ENCODE data around the gene SFXN5. TPM values are rescaled to one million over a fixed set of nuclear protein-coding genes. Genes with fewer than 3 reads are reported as not detected.
"Not testable (repeated sequence)": the region's sequence is repeated elsewhere in the genome, so short reads cannot be mapped to it uniquely, and the experiment has no call there.

SFXN5 gene, protein sequence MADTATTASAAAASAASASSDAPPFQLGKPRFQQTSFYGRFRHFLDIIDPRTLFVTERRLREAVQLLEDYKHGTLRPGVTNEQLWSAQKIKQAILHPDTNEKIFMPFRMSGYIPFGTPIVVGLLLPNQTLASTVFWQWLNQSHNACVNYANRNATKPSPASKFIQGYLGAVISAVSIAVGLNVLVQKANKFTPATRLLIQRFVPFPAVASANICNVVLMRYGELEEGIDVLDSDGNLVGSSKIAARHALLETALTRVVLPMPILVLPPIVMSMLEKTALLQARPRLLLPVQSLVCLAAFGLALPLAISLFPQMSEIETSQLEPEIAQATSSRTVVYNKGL
- total RNA-seq: 24.6 and 28.6 TPM in 2 replicates
- 18.7 and 22.8 TPM in 2 replicates for polyA plus RNA-seq
- polyA plus RNA-seq (2011; cell fraction: cytosol; rRNA removed): 11.2 and 12.2 TPM in 2 replicates
- polyA plus RNA-seq (2011; cell fraction: nucleus; rRNA removed): 56.4 and 81.3 TPM in 2 replicates
- polyA plus RNA-seq (2012): 11.2 and 11.4 TPM in 2 replicates
- 31.9 and 33.2 TPM in 2 replicates for polyA minus RNA-seq
- polyA minus RNA-seq (2011; cell fraction: cytosol; rRNA and poly(A)+ RNA removed): 14.3 TPM
- 30.8 and 36.2 TPM in 2 replicates for polyA minus RNA-seq (2011; cell fraction: nucleus; rRNA and poly(A)+ RNA removed)
- percentile 68 among the genes with signal in this experiment for Bru-seq, nascent RNA
- BruChase-seq, experiment 1, labeled RNA remaining after a 6-hour chase: percentile 69 among the genes with signal in this experiment
- BruChase-seq, experiment 2, labeled RNA remaining after a 2-hour chase: percentile 72 among the genes with signal in this experiment
- long read RNA-seq, full-length matches to known transcripts: 19 of 48 reads
- long read RNA-seq, partial matches to known transcripts: 7 of 48 reads
- long read RNA-seq, other reads (novel, unspliced or antisense): 22 of 48 reads

- no TSS peak for BruUV-seq (replicated peaks)
- peaks cover 3 to 11% of the 10 kb centered on the region in 2 experiments for H3K36me3 ChIP-seq (ENCODE audit: control insufficient read depth in 2 of 2, extremely low read depth in 1 of 2, insufficient read depth in 2 of 2, low read length in 2 of 2)
- intact Hi-C loops (cut with micrococcal nuclease) (loop anchor here (1.0 to 2.0 kb wide), 6 partner anchors 13 to 162 kb away; partner anchors contain the start of gene PRADC1), dilution Hi-C loops (cut with MboI; ENCODE audit: extremely low pct_ligation_motif_present, low sequenced_read_pairs) (no loop called here)
- peaks cover 31% of the 10 kb centered on the region for H3K79me2 ChIP-seq (ENCODE audit: control insufficient read depth, insufficient read depth, low read length)
- TF ChIP-seq, protein P1, sequence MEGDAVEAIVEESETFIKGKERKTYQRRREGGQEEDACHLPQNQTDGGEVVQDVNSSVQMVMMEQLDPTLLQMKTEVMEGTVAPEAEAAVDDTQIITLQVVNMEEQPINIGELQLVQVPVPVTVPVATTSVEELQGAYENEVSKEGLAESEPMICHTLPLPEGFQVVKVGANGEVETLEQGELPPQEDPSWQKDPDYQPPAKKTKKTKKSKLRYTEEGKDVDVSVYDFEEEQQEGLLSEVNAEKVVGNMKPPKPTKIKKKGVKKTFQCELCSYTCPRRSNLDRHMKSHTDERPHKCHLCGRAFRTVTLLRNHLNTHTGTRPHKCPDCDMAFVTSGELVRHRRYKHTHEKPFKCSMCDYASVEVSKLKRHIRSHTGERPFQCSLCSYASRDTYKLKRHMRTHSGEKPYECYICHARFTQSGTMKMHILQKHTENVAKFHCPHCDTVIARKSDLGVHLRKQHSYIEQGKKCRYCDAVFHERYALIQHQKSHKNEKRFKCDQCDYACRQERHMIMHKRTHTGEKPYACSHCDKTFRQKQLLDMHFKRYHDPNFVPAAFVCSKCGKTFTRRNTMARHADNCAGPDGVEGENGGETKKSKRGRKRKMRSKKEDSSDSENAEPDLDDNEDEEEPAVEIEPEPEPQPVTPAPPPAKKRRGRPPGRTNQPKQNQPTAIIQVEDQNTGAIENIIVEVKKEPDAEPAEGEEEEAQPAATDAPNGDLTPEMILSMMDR (IDR thresholded peaks at IDR 0.05; ENCODE audit: extremely low read depth in 1 of 2, insufficient read depth in 1 of 2, low read depth in 1 of 2, low read length in 2 of 2): peak in 1 of 2 donors; percentile 23
- TF ChIP-seq JUN (IDR thresholded peaks at IDR 0.05; ENCODE audit: borderline replicate concordance, insufficient read depth, insufficient read length, low read depth) (no peak), MYC (IDR thresholded peaks at IDR 0.05; ENCODE audit: low read depth, low read length) (no peak), POLR2AphosphoS5 (IDR thresholded peaks at IDR 0.05; ENCODE audit: insufficient read depth, low read depth, low read length) (peak; percentile 77), POLR2A (IDR thresholded peaks at IDR 0.05; ENCODE audit: low read depth, low read length) (peak; percentile 71), FOS (IDR thresholded peaks at IDR 0.05; ENCODE audit: borderline replicate concordance, insufficient read depth, low read length) (no peak), EZH2 (IDR thresholded peaks at IDR 0.05; ENCODE audit: borderline replicate concordance, low read depth, low read length, severe bottlenecking) (no peak), GATA2 (IDR thresholded peaks at IDR 0.05; ENCODE audit: insufficient read depth, insufficient read length, low read depth, low read length) (no peak), MAX (IDR thresholded peaks at IDR 0.05; ENCODE audit: insufficient read depth, insufficient read length) (no peak)
- peak within 1 kb of the TSS; percentile 85 for H3K9ac ChIP-seq (replicated peaks; ENCODE audit: extremely low read depth, insufficient read depth, low read length)
- no peaks in the 10 kb centered on the region for H4K20me1 ChIP-seq (replicated peaks; ENCODE audit: control insufficient read depth, extremely low read depth, insufficient read depth, low read length)
- H2AFZ ChIP-seq (ENCODE audit: low read depth, low read length): peak within 1 kb of the TSS; percentile 62
- no peaks in the 10 kb centered on the region for H3K9me1 ChIP-seq (replicated peaks; ENCODE audit: control insufficient read depth, extremely low read depth, insufficient read depth, low read length)
- H3K4me3 ChIP-seq (replicated peaks in 1 of 3; ENCODE audit: insufficient read depth in 1 of 3, low read depth in 1 of 3, low read length in 3 of 3): peak within 1 kb of the TSS; percentile 77 to 86 (median 80)
- peak within 1 kb of the TSS; percentile 81 for H3K4me2 ChIP-seq (ENCODE audit: insufficient read depth, low read length)
- peaks cover 12% of the 10 kb centered on the region for H3K4me1 ChIP-seq (ENCODE audit: control insufficient read depth, extremely low read depth, insufficient read depth, low read length)
- DNase-seq (ENCODE audit: low read depth, low spot score): peak; percentile 94
- no peaks in the 10 kb centered on the region for H3K9me3 ChIP-seq (replicated peaks; ENCODE audit: control insufficient read depth, insufficient read depth, low read length)
- no peaks in the 10 kb centered on the region for H3K27me3 ChIP-seq (ENCODE audit: control insufficient read depth in 2 of 2, insufficient read depth in 2 of 2, low read length in 2 of 2)
- ChIA-PET POLR2A (no interaction called here), CTCF (interaction anchor here (0.9 to 1.6 kb wide), 6 partner anchors 13 to 177 kb away, joined by 3 to 10 read pairs (median 4); no protein-coding TSS in a partner anchor)
- peak within 1 kb of the TSS; percentile 75 for H3K27ac ChIP-seq (ENCODE audit: insufficient read depth, low read depth, low read length)
- FAIRE-seq: no peak
These were observed at the start of gene SFXN5 for GRCh38 chr2:73071360-73072128. SFXN5 (minus strand) TSS chr2:73071712; CDS start chr2:73071705, 7 bp downstream.

GRCh38 chr2:73119611-73120239 lies 48.2 kb upstream of the SFXN5 start:
- DNase-seq (ENCODE audit: low read depth, low spot score); intact Hi-C loops (cut with micrococcal nuclease); H3K4me1 ChIP-seq (ENCODE audit: control insufficient read depth, extremely low read depth, insufficient read depth, low read length); POLR2A ChIA-PET; H3K4me3 ChIP-seq (replicated peaks in 1 of 3; ENCODE audit: insufficient read depth in 1 of 3, low read depth in 1 of 3, low read length in 3 of 3); FAIRE-seq; H3K27me3 ChIP-seq (ENCODE audit: control insufficient read depth in 2 of 2, insufficient read depth in 2 of 2, low read length in 2 of 2); H4K20me1 ChIP-seq (replicated peaks; ENCODE audit: control insufficient read depth, extremely low read depth, insufficient read depth, low read length); CTCF ChIA-PET; H3K36me3 ChIP-seq (ENCODE audit: control insufficient read depth in 2 of 2, extremely low read depth in 1 of 2, insufficient read depth in 2 of 2, low read length in 2 of 2); dilution Hi-C loops (cut with MboI; ENCODE audit: extremely low pct_ligation_motif_present, low sequenced_read_pairs); H3K4me2 ChIP-seq (ENCODE audit: insufficient read depth, low read length); H3K9ac ChIP-seq (replicated peaks; ENCODE audit: extremely low read depth, insufficient read depth, low read length); H3K27ac ChIP-seq (ENCODE audit: insufficient read depth, low read depth, low read length); BruUV-seq (replicated peaks); H2AFZ ChIP-seq (ENCODE audit: low read depth, low read length); H3K9me3 ChIP-seq (replicated peaks; ENCODE audit: control insufficient read depth, insufficient read depth, low read length); H3K9me1 ChIP-seq (replicated peaks; ENCODE audit: control insufficient read depth, extremely low read depth, insufficient read depth, low read length); H3K79me2 ChIP-seq (ENCODE audit: control insufficient read depth, insufficient read depth, low read length): not testable (repeated sequence)
